GM10248 (cell line): ENCODE measurements around the gene DIABLO.
"Not testable (repeated sequence)": the region's sequence is repeated elsewhere in the genome, so short reads cannot be mapped to it uniquely, and the experiment has no call there.

Experiments
- CTCF ChIA-PET: fragments of 300-600 bp; sonication (Branson Sonifier 250); formaldehyde crosslinking; extraction: SDS; loops from one replicate; lab custom pipeline; 2021; ENCODE audit warnings: antibody characterized with exemption; lab: Yijun Ruan, JAX
- POLR2A ChIA-PET: fragments of 350-650 bp; sonication (Branson Sonifier 250); formaldehyde crosslinking; extraction: SDS; loops from one replicate; lab custom pipeline; 2020; ENCODE audit warnings: antibody characterized with exemption; lab: Yijun Ruan, JAX
- DNase-seq: peaks from one replicate; pipeline ENCODE4 v3.0.0; 2012; ENCODE audit errors: extremely low spot score
- CTCF ChIP-seq: IDR thresholded peaks from 2 replicates; pipeline ENCODE4 v1.5.1; 2012; ENCODE audit warnings: mild to moderate bottlenecking, low read depth; ENCODE audit errors: extremely low read depth, missing control alignments, control extremely low read depth

Gene DIABLO

DNA sequence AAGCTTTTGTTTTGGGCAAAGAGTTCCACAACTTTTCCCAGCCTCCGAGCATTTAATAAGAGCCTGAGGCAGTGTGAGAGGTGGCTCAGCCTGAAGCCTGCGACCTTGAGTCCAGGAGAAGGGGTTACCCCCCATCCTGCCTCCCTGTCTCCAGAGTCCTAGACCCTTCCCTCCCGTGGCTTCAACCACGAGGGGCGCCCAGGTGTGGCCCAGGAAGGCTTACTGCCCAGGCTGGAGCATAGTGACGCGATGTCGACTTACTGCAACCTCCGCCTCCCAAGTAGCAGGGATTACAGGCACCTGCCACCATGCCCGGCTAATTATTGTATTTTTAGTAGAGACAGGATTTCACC, 42.3 kb downstream of the DIABLO start:
- POLR2A ChIA-PET = no interaction called here
- DNase-seq = no peak
- CTCF ChIA-PET = no interaction called here
- no peak for TF ChIP-seq CTCF

- ChIA-PET CTCF (interaction anchor here (1.0 to 1.4 kb wide), 3 partner anchors 16 to 52 kb away, joined by 3 to 4 read pairs (median 3); no protein-coding TSS in a partner anchor), POLR2A (no interaction called here)
- no peak for TF ChIP-seq CTCF
- DNase-seq = peak; percentile 67
These were observed 42.8 kb downstream of the DIABLO start, which contains the start of gene LRRC43 for GRCh38 chr12:122182887-122183587. Gene LRRC43, plus strand, starts transcription at chr12:122183123. Its CDS starts 22 bp downstream, at chr12:122183145.

GRCh38 chr12:122176473-122176872, 49.4 kb downstream of the DIABLO start:
- CTCF ChIA-PET = interaction anchor here (1.7 kb wide), 1 partner anchor 15 kb away, joined by 6 read pairs; no protein-coding TSS in a partner anchor
- POLR2A ChIA-PET, DNase-seq: not testable (repeated sequence)

DNA sequence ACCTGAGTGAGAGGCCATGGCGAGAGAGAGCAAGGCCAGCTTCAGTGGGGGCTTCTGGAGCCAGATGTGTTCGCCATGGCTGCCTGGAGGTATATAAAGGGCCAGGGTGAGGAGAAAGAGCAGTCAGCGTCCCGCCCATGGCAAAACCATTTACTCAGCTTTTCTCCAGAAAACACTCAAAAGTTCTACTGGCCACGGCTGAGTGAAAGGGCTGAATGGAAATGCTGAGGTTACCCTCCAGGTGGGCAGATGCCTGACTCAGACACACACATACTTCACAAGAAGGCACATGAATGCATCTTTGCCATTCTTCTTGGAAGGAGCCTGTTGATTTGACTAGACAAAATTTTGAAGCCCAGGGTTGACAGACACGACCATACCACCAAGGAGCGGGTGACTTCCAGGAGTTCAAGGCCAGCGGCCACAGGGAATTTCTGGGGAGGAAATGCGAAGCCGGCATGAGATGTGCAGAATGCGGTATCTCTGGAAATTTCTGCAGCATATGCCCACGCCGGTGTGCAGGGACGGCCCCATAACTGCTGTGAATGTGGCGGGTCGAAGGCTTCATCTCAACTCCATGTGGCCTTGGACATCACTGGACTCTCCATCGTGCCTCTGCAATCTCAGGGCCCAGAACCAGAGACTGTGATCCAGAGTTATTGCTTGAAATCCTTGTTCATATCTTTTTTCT, 51.6 kb downstream of the DIABLO start, which contains the start of gene IL31:
IL31 (minus strand) TSS at position 67 of the 691 bp plus-strand sequence; CDS start at position 18, 49 bp downstream.
- CTCF ChIA-PET = no interaction called here
- no peak for TF ChIP-seq CTCF
- POLR2A ChIA-PET = no interaction called here
- DNase-seq = no peak

DNA sequence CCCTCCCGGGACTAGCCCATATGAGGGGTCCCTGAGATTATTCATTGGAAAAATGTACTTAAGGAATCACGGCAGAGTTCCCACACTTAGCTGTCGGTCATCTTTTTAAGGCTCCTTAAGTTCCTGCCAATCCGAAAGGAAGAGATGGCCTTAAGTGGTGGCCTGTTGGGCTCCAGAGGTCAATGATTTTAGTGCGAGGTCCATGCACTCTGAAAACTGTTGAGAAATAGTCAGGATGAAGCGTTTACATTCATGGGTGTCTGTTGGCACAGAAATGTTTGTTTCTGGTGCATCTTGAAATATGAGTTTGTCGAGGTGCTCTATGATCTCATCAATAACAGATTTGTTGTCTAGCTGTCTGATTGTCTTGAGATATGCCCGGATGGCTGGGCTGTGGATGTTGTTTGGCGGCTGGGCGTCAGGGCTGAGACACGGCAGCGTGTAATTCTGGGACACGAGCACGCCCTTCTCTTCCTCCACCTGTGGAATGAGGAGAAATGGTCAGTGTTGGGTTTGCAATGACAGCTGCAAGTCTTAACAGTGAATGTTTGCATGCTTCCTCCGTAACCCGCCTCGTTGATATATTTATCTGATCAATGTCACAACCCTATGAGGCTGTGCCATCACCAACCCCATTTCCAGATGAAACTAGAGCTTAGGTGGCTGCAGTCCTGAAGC, 53.5 kb downstream of the DIABLO start:
- no peak for DNase-seq
- ChIA-PET POLR2A (no interaction called here), CTCF (interaction anchor here (1.2 to 1.8 kb wide), 4 partner anchors 17 to 49 kb away, joined by 4 to 7 read pairs (median 6); no protein-coding TSS in a partner anchor)
- no peak for TF ChIP-seq CTCF

GRCh38 chr12:122171399-122171798, 54.5 kb downstream of the DIABLO start:
- CTCF ChIA-PET = interaction anchor here (1.7 to 1.8 kb wide), 2 partner anchors 19 to 41 kb away, joined by 6 to 7 read pairs; no protein-coding TSS in a partner anchor
- no peak for DNase-seq
- no peak for TF ChIP-seq CTCF
- POLR2A ChIA-PET = no interaction called here

GRCh38 chr12:122168492-122168891, 57.4 kb downstream of the DIABLO start:
- ChIA-PET POLR2A (no interaction called here), CTCF (interaction anchor here (2.6 kb wide), 1 partner anchor 23 kb away, joined by 21 read pairs; no protein-coding TSS in a partner anchor)
- TF ChIP-seq CTCF = no peak
- DNase-seq = no peak
